H1 (cell line): Measurements from ENCODE around the gene PRRG3. TPM values are rescaled to one million over a fixed set of nuclear protein-coding genes. Genes with fewer than 3 reads are reported as not detected.

ENCODE experiments used
- CTCF ChIA-PET: fragments of 300-600 bp; sonication (Branson Sonifier 250); formaldehyde crosslinking; loops from one replicate; lab custom pipeline; 2021; ENCODE audit not compliant: partially characterized antibody; lab: Charles Lee
- POLR2A ChIA-PET: fragments of 300-600 bp; sonication (Branson Sonifier 250); formaldehyde crosslinking; loops from one replicate; lab custom pipeline; 2021; ENCODE audit warnings: inconsistent platforms; ENCODE audit not compliant: partially characterized antibody; lab: Charles Lee
- DNase-seq, 2 experiments: peaks; one replicate each; pipeline versions ENCODE4 v3.0.0 to v3.0.0-alpha.2; 2010 to 2022; ENCODE audit warnings: low spot score in 2 of 2, low read depth in 1 of 2, mixed read lengths in 1 of 2
- FAIRE-seq: peaks from 2 replicates; lab custom pipeline; 2011; peaks lifted over from hg19 to GRCh38; lab: Jason Lieb, UNC
- H2AFZ ChIP-seq: 2 replicates; pipeline ENCODE4 v1.8.1; 2012; ENCODE audit warnings: low read length, inconsistent platforms
- H2AK5ac ChIP-seq: 2 replicates; pipeline ENCODE4 v1.6.1; 2013; ENCODE audit warnings: low read depth, low read length
- H2BK120ac ChIP-seq: replicated peaks from 2 replicates; pipeline ENCODE3; 2013; ENCODE audit warnings: low read depth, low read length, inconsistent platforms
- H2BK12ac ChIP-seq: 2 replicates; pipeline ENCODE4 v1.6.1; 2013; ENCODE audit warnings: low read depth, low read length
- H2BK15ac ChIP-seq: 2 replicates; pipeline ENCODE4 v1.6.1; 2013; ENCODE audit warnings: low read length
- H2BK20ac ChIP-seq: 2 replicates; pipeline ENCODE4 v1.6.1; 2013; ENCODE audit warnings: low read length
- H2BK5ac ChIP-seq: 2 replicates; pipeline ENCODE4 v1.6.1; 2013; ENCODE audit warnings: low read depth, low read length
- H3K14ac ChIP-seq: 2 replicates; pipeline ENCODE4 v1.6.1; 2013; ENCODE audit warnings: inconsistent platforms; ENCODE audit not compliant: insufficient read length
- H3K18ac ChIP-seq: 2 replicates; pipeline ENCODE4 v1.6.1; 2013; ENCODE audit warnings: low read length; ENCODE audit errors: extremely low read depth
- H3K23ac ChIP-seq: 2 replicates; pipeline ENCODE4 v1.6.1; 2013; ENCODE audit warnings: inconsistent platforms; ENCODE audit not compliant: insufficient read length
- H3K23me2 ChIP-seq: 2 replicates; pipeline ENCODE4 v1.6.1; 2013; ENCODE audit warnings: low read depth, low read length
- H3K27ac ChIP-seq: 2 replicates; pipeline ENCODE4 v1.6.1; 2011; ENCODE audit warnings: low read depth, low read length, inconsistent platforms
- H3K27me3 ChIP-seq, 4 experiments: replicated peaks in 1 of 4; 1 replicate in 1 of 4; 2 replicates in 3 of 4; pipeline versions ENCODE4 v1.6.1 to v1.8.1; 2011 to 2013; ENCODE audit warnings: low read length in 3 of 4, mild to moderate bottlenecking in 3 of 4, inconsistent platforms in 2 of 4, mixed read lengths in 2 of 4, moderate library complexity in 1 of 4; ENCODE audit not compliant: control insufficient read depth in 3 of 4, insufficient read depth in 3 of 4; ENCODE audit errors: extremely low read depth in 1 of 4
- H3K36me3 ChIP-seq, 4 experiments: 2 replicates each; pipeline versions ENCODE4 v1.6.1 to v1.8.1; 2011 to 2013; ENCODE audit warnings: mild to moderate bottlenecking in 4 of 4, low read length in 3 of 4, moderate library complexity in 2 of 4, control low read depth in 1 of 4, inconsistent platforms in 1 of 4; ENCODE audit not compliant: insufficient read depth in 4 of 4, control insufficient read depth in 2 of 4
- H3K4ac ChIP-seq: replicated peaks from 2 replicates; pipeline ENCODE3; 2013; ENCODE audit warnings: low read length, low read depth, mixed read lengths, inconsistent platforms; ENCODE audit not compliant: insufficient read length
- H3K4me1 ChIP-seq, 4 experiments: replicated peaks in 1 of 4; 1 replicate in 1 of 4; 2 replicates in 3 of 4; pipeline versions ENCODE4 v1.6.1 to v1.8.1; 2011 to 2013; ENCODE audit warnings: low read length in 3 of 4, inconsistent platforms in 2 of 4, mixed read lengths in 1 of 4; ENCODE audit not compliant: insufficient read depth in 4 of 4, control insufficient read depth in 3 of 4
- H3K4me2 ChIP-seq, 2 experiments: 2 replicates each; pipeline versions ENCODE4 v1.6.1 to v1.8.1; 2011 to 2013; ENCODE audit warnings: low read depth in 2 of 2, low read length in 2 of 2, control low read depth in 1 of 2, inconsistent platforms in 1 of 2, mild to moderate bottlenecking in 1 of 2; ENCODE audit not compliant: insufficient read depth in 1 of 2
- H3K4me3 ChIP-seq, 4 experiments: fragments of 200-600, 300-600 bp in 1 of 4; sonication (generic), shearing (Covaris generic), sonication (Bioruptor Twin) in 1 of 4; 2 replicates each; pipeline versions ENCODE4 v1.5.1 to v1.8.1; 2011 to 2016; ENCODE audit warnings: low read length in 4 of 4, low read depth in 3 of 4, control low read depth in 2 of 4, inconsistent platforms in 2 of 4, mild to moderate bottlenecking in 2 of 4, mixed read lengths in 1 of 4, moderate library complexity in 1 of 4; ENCODE audit not compliant: insufficient read depth in 2 of 4; ENCODE audit errors: extremely low read depth in 1 of 4
- H3K56ac ChIP-seq: replicated peaks from 2 replicates; pipeline ENCODE3; 2013; ENCODE audit warnings: low read depth, mild to moderate bottlenecking, mixed read lengths, low read length, inconsistent platforms; ENCODE audit not compliant: insufficient read length
- H3K79me1 ChIP-seq: 2 replicates; pipeline ENCODE4 v1.6.1; 2013; ENCODE audit warnings: low read depth, low read length, control low read depth
- H3K79me2 ChIP-seq, 2 experiments: 2 replicates each; pipeline versions ENCODE4 v1.6.1 to v1.8.1; 2012 to 2013; ENCODE audit warnings: low read length in 2 of 2, mild to moderate bottlenecking in 2 of 2, inconsistent platforms in 1 of 2; ENCODE audit not compliant: insufficient read depth in 2 of 2, control insufficient read depth in 1 of 2
- H3K9ac ChIP-seq, 4 experiments: replicated peaks in 1 of 4; 1 replicate in 1 of 4; 2 replicates in 3 of 4; pipeline versions ENCODE4 v1.6.1 to v1.8.1; 2011 to 2013; ENCODE audit warnings: low read depth in 3 of 4, low read length in 3 of 4, control low read depth in 2 of 4, mild to moderate bottlenecking in 2 of 4, moderate library complexity in 2 of 4, inconsistent platforms in 1 of 4; ENCODE audit errors: extremely low read depth in 1 of 4
- H3K9me3 ChIP-seq, 2 experiments: 2 replicates each; pipeline versions ENCODE4 v1.6.1 to v1.8.1; 2012 to 2013; ENCODE audit warnings: mild to moderate bottlenecking in 2 of 2, moderate library complexity in 2 of 2, control low read depth in 1 of 2, inconsistent platforms in 1 of 2, low read depth in 1 of 2, low read length in 1 of 2, mixed read lengths in 1 of 2; ENCODE audit not compliant: insufficient read depth in 2 of 2
- H4K20me1 ChIP-seq, 2 experiments: replicated peaks in 1 of 2; 2 replicates each; pipeline versions ENCODE3 to v1.8.1; 2011 to 2013; ENCODE audit warnings: inconsistent platforms in 2 of 2, low read length in 2 of 2, mild to moderate bottlenecking in 1 of 2; ENCODE audit not compliant: insufficient read depth in 2 of 2, control insufficient read depth in 1 of 2
- H4K5ac ChIP-seq: 2 replicates; pipeline ENCODE4 v1.6.1; 2013; ENCODE audit warnings: low read length, low read depth, mixed read lengths, inconsistent platforms; ENCODE audit not compliant: insufficient read length
- H4K8ac ChIP-seq: 2 replicates; pipeline ENCODE4 v1.8.0; 2013; ENCODE audit warnings: mild to moderate bottlenecking, moderate library complexity, low read length, inconsistent platforms; ENCODE audit not compliant: insufficient read depth; ENCODE audit errors: extremely low read depth
- H4K91ac ChIP-seq: replicated peaks from 2 replicates; pipeline ENCODE3; 2013; ENCODE audit warnings: low read length, mixed read lengths, inconsistent platforms; ENCODE audit not compliant: insufficient read length
- BRCA1 ChIP-seq: IDR thresholded peaks from 2 replicates; pipeline ENCODE4 v1.6.1; 2012; ENCODE audit warnings: low read depth, low read length, improper control_type of control experiment
- SUZ12 ChIP-seq: fragments of 200-600 bp; sonication (generic); IDR thresholded peaks from 2 replicates; pipeline ENCODE4 v1.6.1; 2012; ENCODE audit warnings: mild to moderate bottlenecking, inconsistent platforms, low read length, moderate library complexity, mixed read lengths
- WGBS, 2 experiments: shearing (Covaris generic) in 1 of 2; methylation state at CpG; one replicate each; pipeline versions ENCODE4 v1.1.6 to v1.1.7; 2013 to 2015; ENCODE audit warnings: low lambda C conversion rate in 2 of 2, mixed read lengths in 2 of 2, inconsistent platforms in 1 of 2, low coverage in 1 of 2, missing lambda C conversion rate in 1 of 2; ENCODE audit not compliant: insufficient replicate concordance in 2 of 2, insufficient coverage in 1 of 2, insufficient read length in 1 of 2; ENCODE audit errors: extremely low coverage in 1 of 2, missing lambda C conversion rate in 1 of 2; 5-methylcytosine and 5-hydroxymethylcytosine counted together
- polyA plus RNA-seq, 7 experiments: library from polyadenylated mRNA; depleted of rRNA in 3 of 7; stranded (reverse) in 5 of 7; unstranded in 2 of 7; fragments of >200 nt in 5 of 7; fragments of 200-250 nt in 2 of 7; gene quantifications; 1 replicate in 5 of 7; 2 replicates in 1 of 7; 4 replicates in 1 of 7; pipeline versions ENCODE4 v1.2.1 to v1.2.3, GENCODE V29; 2011 to 2013; ENCODE audit warnings: missing spikeins in 2 of 7, mixed read lengths in 2 of 7
- total RNA-seq: library from RNA; stranded (reverse); fragmentation: NEBNext Ultra II Directional; extraction: Animal tissue kit (Norgen Biotek cat#: 25700); gene quantifications from 2 replicates; pipeline ENCODE4 v1.2.1, GENCODE V29; 2021

Gene PRRG3
- total and polyA plus RNA-seq, 2 of the 8 experiments (the other 6 are each of a cell fraction or from before 2014, with no cell fraction given): 4.2 to 5.4 TPM

- Histone ChIP-seq H3K36me3 (no peaks in the 10 kb centered on the region), H2BK12ac (no peak overlapping the region), H3K27ac (no peak overlapping the region), H3K4me3 (no peak overlapping the region), H2BK20ac (no peak overlapping the region), H2AK5ac (no peak overlapping the region), H3K18ac (no peak overlapping the region), H4K91ac (no peak overlapping the region), H2BK5ac (no peak overlapping the region), H4K5ac (no peak overlapping the region), H3K79me2 (no peaks in the 10 kb centered on the region), H3K4me1 (peaks cover 0 to 2% (median 0%) of the 10 kb centered on the region in 4 experiments; a peak in 1 of 7 replicates), H2AFZ (no peak overlapping the region), H2BK120ac (no peak overlapping the region), H3K23me2 (no peaks in the 10 kb centered on the region), H2BK15ac (no peak overlapping the region), H3K56ac (no peak overlapping the region), H3K14ac (no peak overlapping the region), H3K9me3 (no peaks in the 10 kb centered on the region), H4K20me1 (no peaks in the 10 kb centered on the region), H3K79me1 (no peaks in the 10 kb centered on the region), H3K9ac (no peak overlapping the region), H4K8ac (no peak overlapping the region), H3K4me2 (no peak overlapping the region), H3K4ac (no peak overlapping the region), H3K27me3 (peaks cover 0 to 2% (median under 1%) of the 10 kb centered on the region in 4 experiments; a peak in 2 of 7 replicates), H3K23ac (no peak overlapping the region)
- POLR2A ChIA-PET: no interaction called here
- CTCF ChIA-PET: no interaction called here
- TF ChIP-seq SUZ12 (no peak), BRCA1 (no peak)
- WGBS, 2 experiments: no CpG with 5 or more reads among the region's 4 CpGs
- FAIRE-seq (no peak), DNase-seq (no peak)
Observed at GRCh38 chrX:151701071-151701470, 5.8 kb downstream of the PRRG3 start.
